ENCODE measurements around the gene CARS1. TPM values are rescaled to one million over a fixed set of nuclear protein-coding genes. Genes with fewer than 3 reads are reported as not detected.

Gene CARS1
- total RNA-seq, 1 experiment from 2014 or later: 67.6 TPM

- Mint-ChIP-seq H3K4me3 (ENCODE audit: low read depth, unreplicated experiment) (no peak overlapping the region), H3K4me1 (ENCODE audit: low read depth, unreplicated experiment) (peaks cover 13% of the 10 kb centered on the region), H3K36me3 (ENCODE audit: insufficient read depth, unreplicated experiment) (peaks cover 77% of the 10 kb centered on the region), H3K27me3 (ENCODE audit: unreplicated experiment) (no peaks in the 10 kb centered on the region), H3K9me3 (ENCODE audit: low read depth, unreplicated experiment) (no peaks in the 10 kb centered on the region), H3K27ac (ENCODE audit: unreplicated experiment) (no peak overlapping the region)
- intact Hi-C loops (cut with micrococcal nuclease; ENCODE audit: unreplicated experiment): no loop called here
- DNase-seq: no peak
- CTCF ChIA-PET: no interaction called here
- BruUV-seq (replicated peaks): no TSS peak
- TF ChIP-seq CTCF (IDR thresholded peaks at IDR 0.05; ENCODE audit: unreplicated experiment): no peak
These were observed 30.4 kb downstream of the CARS1 start for GRCh38 chr11:3026803-3027202.

- no peak for DNase-seq
- no TSS peak for BruUV-seq (replicated peaks)
- peaks cover 28% of the 10 kb centered on the region for H3K4me1 Mint-ChIP-seq (ENCODE audit: low read depth, unreplicated experiment)
- H3K27ac Mint-ChIP-seq (ENCODE audit: unreplicated experiment): peak overlapping the region; percentile 54
- no peaks in the 10 kb centered on the region for H3K27me3 Mint-ChIP-seq (ENCODE audit: unreplicated experiment)
- H3K36me3 Mint-ChIP-seq (ENCODE audit: insufficient read depth, unreplicated experiment): peaks cover 74% of the 10 kb centered on the region
- CTCF ChIA-PET: no interaction called here
- H3K9me3 Mint-ChIP-seq (ENCODE audit: low read depth, unreplicated experiment): no peaks in the 10 kb centered on the region
- no peak overlapping the region for H3K4me3 Mint-ChIP-seq (ENCODE audit: low read depth, unreplicated experiment)
- TF ChIP-seq CTCF (IDR thresholded peaks at IDR 0.05; ENCODE audit: unreplicated experiment): no peak
- intact Hi-C loops (cut with micrococcal nuclease; ENCODE audit: unreplicated experiment): loop anchor here (5.0 kb wide), 1 partner anchor 491 kb away; no protein-coding TSS in a partner anchor
These were observed 34.2 kb downstream of the CARS1 start for GRCh38 chr11:3022982-3023381.

GRCh38 chr11:3022300-3022967 lies 34.8 kb downstream of the CARS1 start:
- Mint-ChIP-seq H3K36me3 (ENCODE audit: insufficient read depth, unreplicated experiment) (peaks cover 78% of the 10 kb centered on the region), H3K4me1 (ENCODE audit: low read depth, unreplicated experiment) (peaks cover 28% of the 10 kb centered on the region), H3K27ac (ENCODE audit: unreplicated experiment) (peak overlapping the region; percentile 54), H3K9me3 (ENCODE audit: low read depth, unreplicated experiment) (no peaks in the 10 kb centered on the region), H3K27me3 (ENCODE audit: unreplicated experiment) (no peaks in the 10 kb centered on the region), H3K4me3 (ENCODE audit: low read depth, unreplicated experiment) (peak overlapping the region; percentile 18)
- no peak for TF ChIP-seq CTCF (IDR thresholded peaks at IDR 0.05; ENCODE audit: unreplicated experiment)
- no peak for DNase-seq
- no TSS peak for BruUV-seq (replicated peaks)
- intact Hi-C loops (cut with micrococcal nuclease; ENCODE audit: unreplicated experiment): loop anchor here (5.0 kb wide), 1 partner anchor 490 kb away; no protein-coding TSS in a partner anchor
- CTCF ChIA-PET: no interaction called here

DNA sequence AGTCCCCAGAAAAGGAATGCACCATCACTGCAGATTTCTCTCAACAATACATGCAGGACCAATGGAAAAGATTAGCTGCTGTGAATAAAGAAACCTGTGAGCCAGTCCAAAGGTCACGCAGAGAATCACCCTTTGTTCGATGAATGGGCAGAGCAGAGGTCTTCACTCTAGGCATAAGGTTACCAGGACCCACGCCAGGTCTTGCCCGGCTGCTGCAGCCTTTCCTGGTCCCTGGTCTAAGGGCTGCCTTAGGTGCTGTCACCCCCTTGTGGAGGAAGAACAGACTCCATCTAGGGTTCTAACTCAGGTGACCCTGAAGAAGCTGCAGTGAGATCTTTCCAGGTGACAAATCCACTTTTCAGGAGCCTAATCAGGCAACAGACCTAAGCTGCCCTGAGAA lies 36.1 kb downstream of the CARS1 start:
- H3K27ac Mint-ChIP-seq (ENCODE audit: unreplicated experiment): no peak overlapping the region
- H3K4me1 Mint-ChIP-seq (ENCODE audit: low read depth, unreplicated experiment): peaks cover 28% of the 10 kb centered on the region
- TF ChIP-seq CTCF (IDR thresholded peaks at IDR 0.05; ENCODE audit: unreplicated experiment): peak; percentile 84
- peak; percentile 66 for DNase-seq
- no peak overlapping the region for H3K4me3 Mint-ChIP-seq (ENCODE audit: low read depth, unreplicated experiment)
- H3K27me3 Mint-ChIP-seq (ENCODE audit: unreplicated experiment): no peaks in the 10 kb centered on the region
- intact Hi-C loops (cut with micrococcal nuclease; ENCODE audit: unreplicated experiment): loop anchor here (2.0 to 5.0 kb wide), 2 partner anchors 90 to 489 kb away; no protein-coding TSS in a partner anchor
- H3K36me3 Mint-ChIP-seq (ENCODE audit: insufficient read depth, unreplicated experiment): peaks cover 85% of the 10 kb centered on the region
- no peaks in the 10 kb centered on the region for H3K9me3 Mint-ChIP-seq (ENCODE audit: low read depth, unreplicated experiment)
- CTCF ChIA-PET: interaction anchor here (0.8 to 0.9 kb wide), 3 partner anchors 70 to 488 kb away, joined by 3 to 4 read pairs (median 3); no protein-coding TSS in a partner anchor
- no TSS peak for BruUV-seq (replicated peaks)
